ENCODE results near the gene CLSTN3.

- TF ChIP-seq EP300 (IDR thresholded peaks at IDR 0.05; ENCODE audit: low read depth) (no peak), POLR2A (IDR thresholded peaks at IDR 0.05) (peak; percentile 23), POLR2AphosphoS5 (IDR thresholded peaks at IDR 0.05) (peak in 1 of 3 donors; percentile 34), CTCF (IDR thresholded peaks at IDR 0.05) (no peak)
Observed at GRCh38 chr12:7093892-7094291, 36.3 kb upstream of the CLSTN3 start.

All from transverse colon (tissue), 4 donors.